K562 (cell line): Measurements from ENCODE around the gene SMARCD2. TPM values are rescaled to one million over a fixed set of nuclear protein-coding genes. Genes with fewer than 3 reads are reported as not detected.
A peak's percentile ranks its signal among the peaks of the same experiment; 100 is the strongest.

ENCODE experiments used
- ATF6 ChIP-seq: sonication (generic); formaldehyde crosslinking; IDR thresholded peaks from 2 replicates; pipeline ENCODE4 v1.4.0; 2020; ENCODE audit warnings: mild to moderate bottlenecking, missing genetic modification reagents
- CBX2 ChIP-seq: fragments of 200-600 bp; sonication (generic); IDR thresholded peaks from one replicate; pipeline ENCODE4 v1.6.1; 2012; ENCODE audit warnings: mild to moderate bottlenecking, low read length, inconsistent platforms; ENCODE audit not compliant: insufficient read depth, poor library complexity, severe bottlenecking
- E2F6 ChIP-seq, 2 experiments: IDR thresholded peaks; 2 replicates each; pipeline ENCODE4 v1.6.1; 2011; ENCODE audit warnings: borderline replicate concordance in 1 of 2, control low read depth in 1 of 2, low read depth in 1 of 2, low read length in 1 of 2, mild to moderate bottlenecking in 1 of 2, mixed read lengths in 1 of 2, moderate library complexity in 1 of 2; ENCODE audit not compliant: insufficient read depth in 1 of 2, insufficient read length in 1 of 2, poor library complexity in 1 of 2, severe bottlenecking in 1 of 2; ENCODE audit errors: extremely low read depth in 1 of 2
- GTF2B ChIP-seq: IDR thresholded peaks from 2 replicates; pipeline ENCODE4 v1.6.1; 2011; ENCODE audit not compliant: insufficient read length; ENCODE audit errors: extremely low read depth
- HDGF ChIP-seq: fragments of 450-650 bp; IDR thresholded peaks from 2 replicates; pipeline ENCODE4 v1.6.1; 2016
- HMBOX1 ChIP-seq: sonication (generic); IDR thresholded peaks from 2 replicates; pipeline ENCODE4 v1.6.1; 2016
- KDM2B ChIP-seq: fragments of 250-450 bp; sonication (Bioruptor Pico); IDR thresholded peaks from 2 replicates; pipeline ENCODE4 v1.8.0; 2021; ENCODE audit warnings: mild to moderate bottlenecking, moderate library complexity
- MAX ChIP-seq: sonication (generic); formaldehyde crosslinking; IDR thresholded peaks from 2 replicates; pipeline ENCODE4 v1.9.0; 2022; ENCODE audit warnings: mild to moderate bottlenecking, missing genetic modification reagents
- PHB2 ChIP-seq: fragments of 450-650 bp; IDR thresholded peaks from 2 replicates; pipeline ENCODE4 v1.6.1; 2017; ENCODE audit warnings: low read depth
- RBBP5 ChIP-seq: fragments of 200-600 bp; sonication (generic); IDR thresholded peaks from 2 replicates; pipeline ENCODE4 v1.6.1; 2012; ENCODE audit warnings: borderline replicate concordance, mild to moderate bottlenecking, low read length, control low read depth, inconsistent platforms; ENCODE audit not compliant: insufficient read depth, poor library complexity, severe bottlenecking
- SRSF1 ChIP-seq: fragments of 200-400 bp; formaldehyde crosslinking; IDR thresholded peaks from 2 replicates; pipeline ENCODE4 v1.6.1; 2017; ENCODE audit warnings: mild to moderate bottlenecking, low read depth, low read length, moderate library complexity
- TCF3 ChIP-seq: sonication (generic); formaldehyde crosslinking; IDR thresholded peaks from 2 replicates; pipeline ENCODE4 v1.4.0; 2020; ENCODE audit warnings: mild to moderate bottlenecking, missing genetic modification reagents
- TCFL5 ChIP-seq: fragments of 250-450 bp; sonication (Bioruptor Pico); conservative IDR thresholded peaks from 2 replicates; pipeline ENCODE4 v1.6.1; 2021; ENCODE audit warnings: mild to moderate bottlenecking, moderate library complexity, matching md5 sums
- ZNF324 ChIP-seq: fragments of 250-450 bp; sonication (Bioruptor Pico); IDR thresholded peaks from 2 replicates; pipeline ENCODE4 v1.4.0; 2020; ENCODE audit warnings: mild to moderate bottlenecking
- ZNF444 ChIP-seq: fragments of 250-450 bp; sonication (Bioruptor Pico); IDR thresholded peaks from 2 replicates; pipeline ENCODE4 v1.4.0; 2020; ENCODE audit warnings: mild to moderate bottlenecking, moderate library complexity
- ZNF57 ChIP-seq: fragments of 450-650 bp; formaldehyde crosslinking; IDR thresholded peaks from 2 replicates; pipeline ENCODE4 v1.4.0; 2020; ENCODE audit warnings: mild to moderate bottlenecking, moderate library complexity
- ZNF76 ChIP-seq: fragments of 250-450 bp; sonication (Bioruptor Pico); IDR thresholded peaks from 2 replicates; pipeline ENCODE4 v1.4.0; 2020; ENCODE audit warnings: mild to moderate bottlenecking, moderate library complexity, borderline replicate concordance
- polyA plus RNA-seq, 8 experiments: library from polyadenylated mRNA; depleted of rRNA in 4 of 8; stranded (reverse) in 5 of 8; unstranded in 3 of 8; fragments of >200 nt; fragmentation: Nextera tagmentation in 2 of 8; fragmentation: Illumina TruSeq in 1 of 8; extraction: Ambion mirVana in 2 of 8; extraction: Trizol in 1 of 8; gene quantifications; 2 replicates each; pipeline versions ENCODE4 v1.2.1 to v1.2.3, GENCODE V29; 2011 to 2014; ENCODE audit warnings: inconsistent platforms in 1 of 8, missing spikeins in 1 of 8
- total RNA-seq, 7 experiments: library from RNA; depleted of rRNA in 6 of 7; stranded (reverse); fragments of >200 nt in 6 of 7; fragmentation: Illumina TruSeq in 2 of 7; extraction: Trizol in 2 of 7; gene quantifications; 2 replicates each; pipeline versions ENCODE4 v1.2.1 to v1.2.3, GENCODE V29; 2011 to 2021; ENCODE audit warnings: low replicate concordance in 1 of 7

The SMARCD2 gene
- total and polyA plus RNA-seq, 9 of the 15 experiments (the other 6 are each of a cell fraction or from before 2014, with no cell fraction given), result 1.7 to 114 (median 90.3) TPM

GRCh38 chr17:63827002-63827800 is 15.3 kb downstream of the SMARCD2 start, which contains the start of the genes FTSJ3 and PSMC5 (continued):
- peak; percentile 92 for TF ChIP-seq RBBP5
- no peak for TF ChIP-seq HDGF
- TF ChIP-seq SRSF1, result no peak
- no peak for TF ChIP-seq PHB2
- TF ChIP-seq TCFL5 (CRISPR knock-in tag), result no peak
- peak; percentile 55 for TF ChIP-seq MAX
- no peak for TF ChIP-seq ZNF57 (CRISPR knock-in tag)
- peak; percentile 31 for TF ChIP-seq GTF2B
- no peak for TF ChIP-seq ZNF444 (CRISPR knock-in tag)
- no peak for TF ChIP-seq ATF6 (CRISPR knock-in tag)
- peak in 1 of 2 experiments; percentile 25 for TF ChIP-seq E2F6 (IDR thresholded peaks at IDR 0.05; ENCODE audit: borderline replicate concordance in 1 of 2, extremely low read depth in 1 of 2, insufficient read depth in 1 of 2, insufficient read length in 1 of 2, low read depth in 1 of 2, low read length in 1 of 2, poor library complexity in 1 of 2, severe bottlenecking in 1 of 2)
- TF ChIP-seq ZNF76 (CRISPR knock-in tag), result 0 out of 2 replicates have a peak, but pooled peaks have one; percentile 13
- no peak for TF ChIP-seq ZNF324 (CRISPR knock-in tag)
- TF ChIP-seq KDM2B, result peak; percentile 76; the same call in 1 of the 2 replicates
- no peak; the same call in 1 of the 2 replicates for TF ChIP-seq TCF3 (CRISPR knock-in tag)
- TF ChIP-seq CBX2, result no peak
- no peak for TF ChIP-seq HMBOX1
